AG04450 (cell line): ENCODE data around the gene TANGO2. TPM values are rescaled to one million over a fixed set of nuclear protein-coding genes. Genes with fewer than 3 reads are reported as not detected.

Experiments used
- CTCF ChIA-PET: fragments of 300-600, 350-600 bp; formaldehyde crosslinking; extraction: SDS; loops from one replicate; lab custom pipeline; 2022; ENCODE audit warnings: antibody characterized with exemption, inconsistent platforms; lab: Charles Lee
- POLR2A ChIA-PET: fragments of 350-600 bp; formaldehyde crosslinking; extraction: SDS; loops from one replicate; lab custom pipeline; 2021; ENCODE audit warnings: antibody characterized with exemption, inconsistent platforms; lab: Yijun Ruan, JAX
- DNase-seq: peaks from one replicate; pipeline ENCODE4 v3.0.0-alpha.2; 2011; ENCODE audit warnings: low read depth, low spot score
- H3K27ac ChIP-seq: one replicate; pipeline ENCODE4 v1.5.1; 2012; ENCODE audit warnings: low read depth, low read length, control low read depth
- H3K27me3 ChIP-seq: one replicate; pipeline ENCODE4 v1.6.0; 2012; ENCODE audit warnings: low read length; ENCODE audit not compliant: control insufficient read depth, insufficient read depth
- H3K4me3 ChIP-seq: 2 replicates; pipeline ENCODE4 v1.5.1; 2011; ENCODE audit warnings: mild to moderate bottlenecking, low read depth, low read length, control low read depth
- H3K9me3 ChIP-seq: 2 replicates; pipeline ENCODE4 v1.5.1; 2012; ENCODE audit warnings: low read length; ENCODE audit not compliant: control insufficient read depth, insufficient read depth
- polyA minus RNA-seq: library from RNA; depleted of rRNA, polyadenylated mRNA; stranded (reverse); fragments of >200 nt; gene quantifications from 2 replicates; pipeline ENCODE4 v1.2.3, GENCODE V29; 2011; rRNA and poly(A)+ RNA removed
- polyA plus RNA-seq: library from polyadenylated mRNA; depleted of rRNA; stranded (reverse); fragments of >200 nt; gene quantifications from 2 replicates; pipeline ENCODE4 v1.2.3, GENCODE V29; 2011; rRNA removed
- TF ChIP-seq, protein P1 (sequence below): IDR thresholded peaks from 2 replicates; pipeline ENCODE4 v1.5.1; 2011; ENCODE audit warnings: low read depth, low read length, control low read depth, inconsistent platforms

Gene TANGO2
- polyA plus RNA-seq (21.3 and 27.5 TPM in 2 replicates), polyA minus RNA-seq (35.8 and 44.2 TPM in 2 replicates)

GRCh38 chr22:20020533-20021195 is at the start of gene TANGO2:
Gene TANGO2 (plus strand): TSS chr22:20021110. CDS start chr22:20036799, 15,689 bp downstream.
- TF ChIP-seq, protein P1, sequence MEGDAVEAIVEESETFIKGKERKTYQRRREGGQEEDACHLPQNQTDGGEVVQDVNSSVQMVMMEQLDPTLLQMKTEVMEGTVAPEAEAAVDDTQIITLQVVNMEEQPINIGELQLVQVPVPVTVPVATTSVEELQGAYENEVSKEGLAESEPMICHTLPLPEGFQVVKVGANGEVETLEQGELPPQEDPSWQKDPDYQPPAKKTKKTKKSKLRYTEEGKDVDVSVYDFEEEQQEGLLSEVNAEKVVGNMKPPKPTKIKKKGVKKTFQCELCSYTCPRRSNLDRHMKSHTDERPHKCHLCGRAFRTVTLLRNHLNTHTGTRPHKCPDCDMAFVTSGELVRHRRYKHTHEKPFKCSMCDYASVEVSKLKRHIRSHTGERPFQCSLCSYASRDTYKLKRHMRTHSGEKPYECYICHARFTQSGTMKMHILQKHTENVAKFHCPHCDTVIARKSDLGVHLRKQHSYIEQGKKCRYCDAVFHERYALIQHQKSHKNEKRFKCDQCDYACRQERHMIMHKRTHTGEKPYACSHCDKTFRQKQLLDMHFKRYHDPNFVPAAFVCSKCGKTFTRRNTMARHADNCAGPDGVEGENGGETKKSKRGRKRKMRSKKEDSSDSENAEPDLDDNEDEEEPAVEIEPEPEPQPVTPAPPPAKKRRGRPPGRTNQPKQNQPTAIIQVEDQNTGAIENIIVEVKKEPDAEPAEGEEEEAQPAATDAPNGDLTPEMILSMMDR = no peak
- Histone ChIP-seq H3K9me3 (peaks cover 4% of the 10 kb centered on the region; the same call in 1 of the 2 replicates), H3K4me3 (peak within 1 kb of the TSS; percentile 93), H3K27me3 (peaks cover 16% of the 10 kb centered on the region), H3K27ac (peak within 1 kb of the TSS; percentile 68)
- peak; percentile 54 for DNase-seq
- CTCF ChIA-PET = interaction anchor here (0.6 to 2.2 kb wide), 3 partner anchors 29 to 1113 kb away, joined by 3 to 6 read pairs (median 3); no protein-coding TSS in a partner anchor
- POLR2A ChIA-PET = interaction anchor here (0.6 to 1.7 kb wide), 3 partner anchors 34 to 757 kb away, joined by 3 to 9 read pairs (median 3); no protein-coding TSS in a partner anchor

DNA sequence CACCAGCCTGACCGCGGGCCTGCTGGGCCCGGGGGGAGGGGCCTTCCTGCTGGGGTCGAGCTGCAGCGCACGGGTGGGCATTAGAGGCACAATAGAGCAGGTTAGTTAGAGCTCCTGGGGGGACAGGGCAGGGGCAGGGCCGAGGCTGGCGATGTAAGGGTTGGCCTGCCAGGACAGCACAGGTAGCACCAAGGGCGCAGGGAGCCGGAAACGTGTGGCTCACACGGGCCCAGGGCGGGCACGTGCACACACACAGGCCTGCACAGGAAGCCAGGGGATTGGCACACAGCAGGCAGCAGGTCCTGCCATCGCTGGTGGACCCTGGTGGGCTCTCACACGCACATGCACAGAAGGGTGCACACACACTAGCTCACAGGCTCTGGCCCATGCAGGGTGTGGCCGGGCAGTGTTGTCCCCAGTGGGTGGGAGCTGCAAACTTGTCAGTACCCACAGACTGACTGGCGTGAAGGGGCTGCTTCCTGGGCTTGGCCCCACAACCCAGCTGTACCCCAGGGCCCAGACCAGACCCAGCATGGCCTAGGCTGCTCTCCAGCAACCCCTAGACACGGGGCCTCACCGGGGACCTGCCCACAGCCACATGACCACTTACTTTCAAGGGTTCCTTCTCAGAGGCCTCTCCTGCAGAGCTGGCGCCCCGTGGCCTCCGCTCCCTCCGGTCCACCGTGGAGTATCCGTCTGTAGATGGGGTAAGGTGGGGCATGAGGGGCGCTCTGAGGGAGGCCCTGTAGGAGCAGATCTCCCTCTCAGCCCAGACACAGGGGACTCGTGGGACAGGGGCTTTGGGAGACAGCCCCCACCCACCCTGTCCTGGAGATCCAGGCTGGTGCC is 49.4 kb upstream of the TANGO2 start:
- no peak overlapping the region for H3K27ac ChIP-seq
- CTCF ChIA-PET = interaction anchor here (0.7 to 4.4 kb wide), 5 partner anchors 13 to 69 kb away, joined by 5 to 68 read pairs (median 7); partner anchors contain the start of gene TANGO2

GRCh38 chr22:19972251-19972650 is 48.7 kb upstream of the TANGO2 start:
- no peaks in the 10 kb centered on the region for H3K27me3 ChIP-seq
- TF ChIP-seq, protein P1 = no peak
- CTCF ChIA-PET = interaction anchor here (0.7 to 4.4 kb wide), 2 partner anchors 41 to 68 kb away, joined by 5 to 68 read pairs; no protein-coding TSS in a partner anchor
- H3K9me3 ChIP-seq = no peaks in the 10 kb centered on the region; the same call in 1 of the 2 replicates
- DNase-seq = no peak
- H3K4me3 ChIP-seq = no peak overlapping the region
- H3K27ac ChIP-seq = no peak overlapping the region
- POLR2A ChIA-PET = no interaction called here

More for the DNA sequence above, 49.4 kb upstream of the TANGO2 start:
- TF ChIP-seq, protein P1 = no peak
- Histone ChIP-seq H3K4me3 (no peak overlapping the region), H3K27me3 (no peaks in the 10 kb centered on the region), H3K9me3 (no peaks in the 10 kb centered on the region; the same call in 1 of the 2 replicates)
- DNase-seq = no peak
- POLR2A ChIA-PET = interaction anchor here (0.5 to 1.8 kb wide), 2 partner anchors 42 to 131 kb away, joined by 5 to 10 read pairs; no protein-coding TSS in a partner anchor

DNA sequence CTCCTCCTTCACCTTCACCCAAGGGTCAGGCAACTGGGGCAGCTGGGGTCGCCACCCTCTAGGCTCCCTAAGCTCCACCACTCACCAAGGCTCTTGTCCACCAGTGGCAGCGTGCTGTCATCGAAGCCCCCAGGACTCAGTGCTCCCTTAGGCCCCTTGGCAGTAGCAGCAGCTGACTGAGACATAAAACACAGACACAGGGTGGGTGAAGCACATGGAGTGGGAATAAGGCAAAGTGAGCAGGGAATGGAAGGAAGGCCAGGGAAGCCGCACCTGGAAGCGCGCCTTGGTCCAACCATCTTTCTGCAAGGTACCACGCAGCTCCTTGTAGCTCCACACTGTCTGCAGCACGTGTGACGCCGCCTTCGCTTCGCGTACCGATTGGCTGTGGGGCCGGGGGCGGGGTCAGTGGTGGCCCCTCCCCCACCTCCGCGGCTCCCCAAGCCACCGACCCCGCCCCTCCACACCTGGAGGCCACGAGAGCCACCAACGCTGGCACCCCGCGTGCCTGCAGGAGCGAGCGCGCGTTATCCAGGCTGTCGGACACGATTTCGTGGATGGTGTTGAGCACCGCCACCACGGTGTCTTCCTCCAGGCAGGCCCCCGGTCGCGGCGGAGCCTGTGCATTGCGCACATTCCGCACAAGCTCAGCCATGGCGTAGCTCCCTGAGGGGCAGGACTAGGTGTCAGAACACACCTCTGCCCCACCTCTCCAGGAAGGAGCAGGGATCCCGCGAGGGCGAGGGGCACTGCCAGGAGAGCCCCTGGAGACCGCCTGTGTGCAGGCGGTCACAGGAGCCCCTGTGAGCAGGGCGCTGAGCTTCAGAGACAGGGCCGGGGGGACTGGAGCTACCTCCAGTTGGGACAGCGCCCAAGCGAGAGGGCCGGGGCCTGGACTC is 48.0 kb upstream of the TANGO2 start:
- Histone ChIP-seq H3K27me3 (no peaks in the 10 kb centered on the region), H3K9me3 (no peaks in the 10 kb centered on the region; the same call in 1 of the 2 replicates), H3K4me3 (no peak overlapping the region), H3K27ac (no peak overlapping the region)
- CTCF ChIA-PET = interaction anchor here (0.7 to 4.4 kb wide), 3 partner anchors 40 to 67 kb away, joined by 5 to 68 read pairs (median 8); no protein-coding TSS in a partner anchor
- POLR2A ChIA-PET = interaction anchor here (1.2 kb wide), 1 partner anchor 14 kb away, joined by 3 read pairs; no protein-coding TSS in a partner anchor
- TF ChIP-seq, protein P1 = no peak
- no peak for DNase-seq
